Measurements from ENCODE around the gene UCP2.

UCP2 gene

GRCh38 chr11:73968356-73968966 lies 14.2 kb downstream of the UCP2 start:
- H3K4me3 ChIP-seq (replicated peaks in 1 of 2; ENCODE audit: low read depth in 2 of 2, low read length in 2 of 2), result no peak overlapping the region
- TF ChIP-seq CTCF (IDR thresholded peaks at IDR 0.05; ENCODE audit: low read depth, low read length), result no peak
- DNase-seq (ENCODE audit: low read depth in 2 of 2), result no peak

- no peak overlapping the region for H3K4me3 ChIP-seq (replicated peaks in 1 of 2; ENCODE audit: low read depth in 2 of 2, low read length in 2 of 2)
- no peak for DNase-seq (ENCODE audit: low read depth in 2 of 2)
- no peak for TF ChIP-seq CTCF (IDR thresholded peaks at IDR 0.05; ENCODE audit: low read depth, low read length)
Measured at GRCh38 chr11:73965764-73966121, 16.9 kb downstream of the UCP2 start.

- DNase-seq (ENCODE audit: low read depth in 2 of 2), result peak in 1 of 2 donors; percentile 28
- TF ChIP-seq CTCF (IDR thresholded peaks at IDR 0.05; ENCODE audit: low read depth, low read length), result no peak
- no peak overlapping the region for H3K4me3 ChIP-seq (replicated peaks in 1 of 2; ENCODE audit: low read depth in 2 of 2, low read length in 2 of 2)
Measured at GRCh38 chr11:73965076-73965763, 17.4 kb downstream of the UCP2 start.

GRCh38 chr11:73963861-73964260 lies 18.8 kb downstream of the UCP2 start:
- H3K4me3 ChIP-seq (replicated peaks in 1 of 2; ENCODE audit: low read depth in 2 of 2, low read length in 2 of 2), result no peak overlapping the region
- no peak for DNase-seq (ENCODE audit: low read depth in 2 of 2)
- no peak for TF ChIP-seq CTCF (IDR thresholded peaks at IDR 0.05; ENCODE audit: low read depth, low read length)

GRCh38 chr11:73962101-73962705 lies 20.4 kb downstream of the UCP2 start:
- H3K4me3 ChIP-seq (replicated peaks in 1 of 2; ENCODE audit: low read depth in 2 of 2, low read length in 2 of 2), result no peak overlapping the region
- no peak for DNase-seq (ENCODE audit: low read depth in 2 of 2)
- no peak for TF ChIP-seq CTCF (IDR thresholded peaks at IDR 0.05; ENCODE audit: low read depth, low read length)

- TF ChIP-seq CTCF (IDR thresholded peaks at IDR 0.05; ENCODE audit: low read depth, low read length), result no peak
- H3K4me3 ChIP-seq (replicated peaks in 1 of 2; ENCODE audit: low read depth in 2 of 2, low read length in 2 of 2), result no peak overlapping the region
- DNase-seq (ENCODE audit: low read depth in 2 of 2), result peak in 1 of 2 donors; percentile 27
Measured at GRCh38 chr11:73961321-73961720, 21.3 kb downstream of the UCP2 start.

Data from cardiac fibroblast (primary cell).